Smooth muscle cell of the brain vasculature (primary cell): ENCODE measurements around the gene GABRR2.

ENCODE experiments used
- DNase-seq: peaks from one replicate; pipeline ENCODE4 v3.0.0-alpha.2; 2012; ENCODE audit warnings: low read depth, low spot score

Gene GABRR2

GRCh38 chr6:89291256-89291819 is 23.8 kb downstream of the GABRR2 start:
- no peak for DNase-seq

GRCh38 chr6:89290401-89291155 is 24.5 kb downstream of the GABRR2 start:
- no peak for DNase-seq

GRCh38 chr6:89289710-89290109 is 25.4 kb downstream of the GABRR2 start:
- DNase-seq = no peak

- no peak for DNase-seq
These were observed 27.6 kb downstream of the GABRR2 start for GRCh38 chr6:89287351-89288028.

- DNase-seq = no peak
These were observed 28.6 kb downstream of the GABRR2 start for GRCh38 chr6:89286516-89286915.

- no peak for DNase-seq
These were observed 29.9 kb downstream of the GABRR2 start for GRCh38 chr6:89284963-89285735.

- DNase-seq = no peak
These were observed 31.0 kb downstream of the GABRR2 start for GRCh38 chr6:89284081-89284480.

- DNase-seq = no peak
These were observed 32.4 kb downstream of the GABRR2 start for GRCh38 chr6:89282749-89283148.

GRCh38 chr6:89281779-89282246 is 33.3 kb downstream of the GABRR2 start:
- no peak for DNase-seq

- no peak for DNase-seq
These were observed 36.1 kb downstream of the GABRR2 start for GRCh38 chr6:89278956-89279355.

- DNase-seq = no peak
These were observed 39.2 kb downstream of the GABRR2 start for GRCh38 chr6:89275900-89276299.

- DNase-seq = no peak
These were observed 41.3 kb downstream of the GABRR2 start for GRCh38 chr6:89273816-89274215.

GRCh38 chr6:89272596-89272995 is 42.5 kb downstream of the GABRR2 start:
- no peak for DNase-seq

GRCh38 chr6:89270951-89271721 is 44.0 kb downstream of the GABRR2 start:
- DNase-seq = no peak

GRCh38 chr6:89269981-89270380 is 45.1 kb downstream of the GABRR2 start:
- no peak for DNase-seq

GRCh38 chr6:89269252-89269651 is 45.8 kb downstream of the GABRR2 start:
- DNase-seq = no peak

- no peak for DNase-seq
These were observed 46.3 kb downstream of the GABRR2 start for GRCh38 chr6:89268776-89269175.

GRCh38 chr6:89267918-89268317 is 47.2 kb downstream of the GABRR2 start:
- DNase-seq = no peak

GRCh38 chr6:89264296-89264695 is 50.8 kb downstream of the GABRR2 start:
- DNase-seq = no peak

GRCh38 chr6:89260832-89261231 is 54.3 kb downstream of the GABRR2 start:
- no peak for DNase-seq

- DNase-seq = no peak
These were observed 54.8 kb downstream of the GABRR2 start for GRCh38 chr6:89260310-89260709.
